ENCODE results near the gene TALDO1. TPM values are rescaled to one million over a fixed set of nuclear protein-coding genes. Genes with fewer than 3 reads are reported as not detected.
A peak's percentile ranks its signal among the peaks of the same experiment; 100 is the strongest.

The TALDO1 gene
- polyA plus RNA-seq, 1 donor from 2014 or later, result 156 TPM

DNA sequence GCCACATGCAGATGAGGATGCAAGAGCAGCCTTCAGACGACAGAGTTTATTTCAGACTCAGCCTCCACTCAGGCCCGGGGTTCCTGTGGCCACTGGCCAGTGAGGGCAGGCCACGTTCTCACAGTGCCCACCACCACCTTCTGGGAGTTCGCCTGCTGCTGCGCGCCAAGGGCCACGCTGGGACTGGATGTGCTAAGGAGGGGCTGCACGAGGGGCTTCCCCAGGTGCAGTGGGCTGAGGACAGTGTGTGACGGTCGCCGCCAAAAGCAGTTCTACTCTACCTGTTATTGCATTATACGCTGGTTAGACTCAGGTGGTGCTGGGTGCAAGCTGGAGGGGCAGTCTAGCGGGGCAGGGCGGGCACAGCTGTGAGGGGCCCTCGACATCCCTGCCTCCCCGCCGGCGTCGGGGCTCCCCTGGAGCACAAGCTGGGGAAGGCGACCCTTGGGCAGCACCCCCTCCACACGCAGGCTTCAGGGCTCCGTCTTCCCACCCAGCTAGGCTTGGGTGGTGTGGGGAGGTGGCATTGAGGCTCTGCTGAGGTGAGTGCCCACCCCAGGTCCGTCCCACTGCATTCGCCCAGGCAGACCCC lies 39.9 kb downstream of the TALDO1 start:
- no peak overlapping the region for H3K4me3 ChIP-seq (ENCODE audit: low read length)
- no peaks in the 10 kb centered on the region for H3K27me3 ChIP-seq (ENCODE audit: insufficient read depth, low read depth, low read length)
- H3F3A ChIP-seq (ENCODE audit: insufficient read depth, low read length, poor library complexity, severe bottlenecking), result no peaks in the 10 kb centered on the region
- peaks cover 6% of the 10 kb centered on the region for H3K79me2 ChIP-seq (replicated peaks; ENCODE audit: insufficient read depth, low read length)
- H4K20me1 ChIP-seq (ENCODE audit: insufficient read depth), result no peaks in the 10 kb centered on the region
- TF ChIP-seq SMC3 (conservative IDR thresholded peaks at IDR 0.05; ENCODE audit: poor library complexity) (no peak), TAF1 (IDR thresholded peaks at IDR 0.05; ENCODE audit: low read depth) (no peak)
- H3K36me3 ChIP-seq (ENCODE audit: insufficient read depth, low read length), result no peaks in the 10 kb centered on the region
- no peak overlapping the region for H2AFZ ChIP-seq (ENCODE audit: low read depth, low read length)
- no peak overlapping the region for H3K9ac ChIP-seq (ENCODE audit: low read length)
- H3K27ac ChIP-seq (ENCODE audit: low read length), result no peak overlapping the region
- H3K4me2 ChIP-seq (ENCODE audit: low read length), result no peak overlapping the region
- no peaks in the 10 kb centered on the region for H3K9me3 ChIP-seq (ENCODE audit: low read length)
- H3K9me2 ChIP-seq (ENCODE audit: insufficient read depth, low read length), result no peaks in the 10 kb centered on the region

DNA sequence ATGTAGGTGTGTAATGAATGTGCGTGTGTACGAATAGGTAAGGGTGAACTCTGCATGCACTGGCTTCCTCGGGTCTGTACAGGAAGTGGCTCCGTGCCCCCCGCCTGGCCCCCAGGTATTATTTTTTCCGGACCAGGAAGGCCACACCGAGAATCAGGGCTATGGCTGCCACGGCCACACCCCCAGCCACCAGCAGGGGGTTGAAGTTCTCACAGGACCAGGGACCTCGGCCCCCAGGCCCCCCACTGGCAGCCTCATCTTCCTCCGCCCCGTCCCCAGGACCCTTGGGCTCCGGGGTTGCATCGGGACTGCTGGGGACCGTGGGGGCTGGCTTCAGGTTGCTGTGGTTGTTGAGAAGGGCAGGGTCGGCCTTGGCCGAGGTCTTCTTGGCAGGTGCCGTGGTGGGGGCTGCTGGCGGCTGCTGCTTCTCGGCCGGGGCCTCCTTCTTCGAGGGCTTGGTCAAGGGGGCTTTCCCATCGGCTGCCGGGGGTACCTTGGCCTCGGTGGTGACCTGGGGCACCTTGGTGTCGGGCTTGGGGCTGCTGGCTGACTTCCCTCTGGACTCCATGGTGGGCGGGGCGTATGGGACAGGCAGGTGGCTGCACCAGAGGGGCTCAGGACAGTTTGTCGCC lies 40.9 kb downstream of the TALDO1 start:
- Histone ChIP-seq H3K27me3 (ENCODE audit: insufficient read depth, low read depth, low read length) (no peaks in the 10 kb centered on the region), H3K4me2 (ENCODE audit: low read length) (no peak overlapping the region), H3K27ac (ENCODE audit: low read length) (no peak overlapping the region), H3F3A (ENCODE audit: insufficient read depth, low read length, poor library complexity, severe bottlenecking) (no peaks in the 10 kb centered on the region), H3K4me3 (ENCODE audit: low read length) (peak overlapping the region; percentile 83), H3K9ac (ENCODE audit: low read length) (no peak overlapping the region), H3K79me2 (replicated peaks; ENCODE audit: insufficient read depth, low read length) (peaks cover 6% of the 10 kb centered on the region), H2AFZ (ENCODE audit: low read depth, low read length) (no peak overlapping the region), H3K9me2 (ENCODE audit: insufficient read depth, low read length) (no peaks in the 10 kb centered on the region), H3K9me3 (ENCODE audit: low read length) (no peaks in the 10 kb centered on the region), H4K20me1 (ENCODE audit: insufficient read depth) (no peaks in the 10 kb centered on the region), H3K36me3 (ENCODE audit: insufficient read depth, low read length) (no peaks in the 10 kb centered on the region)
- TF ChIP-seq TAF1 (IDR thresholded peaks at IDR 0.05; ENCODE audit: low read depth), result no peak

DNA sequence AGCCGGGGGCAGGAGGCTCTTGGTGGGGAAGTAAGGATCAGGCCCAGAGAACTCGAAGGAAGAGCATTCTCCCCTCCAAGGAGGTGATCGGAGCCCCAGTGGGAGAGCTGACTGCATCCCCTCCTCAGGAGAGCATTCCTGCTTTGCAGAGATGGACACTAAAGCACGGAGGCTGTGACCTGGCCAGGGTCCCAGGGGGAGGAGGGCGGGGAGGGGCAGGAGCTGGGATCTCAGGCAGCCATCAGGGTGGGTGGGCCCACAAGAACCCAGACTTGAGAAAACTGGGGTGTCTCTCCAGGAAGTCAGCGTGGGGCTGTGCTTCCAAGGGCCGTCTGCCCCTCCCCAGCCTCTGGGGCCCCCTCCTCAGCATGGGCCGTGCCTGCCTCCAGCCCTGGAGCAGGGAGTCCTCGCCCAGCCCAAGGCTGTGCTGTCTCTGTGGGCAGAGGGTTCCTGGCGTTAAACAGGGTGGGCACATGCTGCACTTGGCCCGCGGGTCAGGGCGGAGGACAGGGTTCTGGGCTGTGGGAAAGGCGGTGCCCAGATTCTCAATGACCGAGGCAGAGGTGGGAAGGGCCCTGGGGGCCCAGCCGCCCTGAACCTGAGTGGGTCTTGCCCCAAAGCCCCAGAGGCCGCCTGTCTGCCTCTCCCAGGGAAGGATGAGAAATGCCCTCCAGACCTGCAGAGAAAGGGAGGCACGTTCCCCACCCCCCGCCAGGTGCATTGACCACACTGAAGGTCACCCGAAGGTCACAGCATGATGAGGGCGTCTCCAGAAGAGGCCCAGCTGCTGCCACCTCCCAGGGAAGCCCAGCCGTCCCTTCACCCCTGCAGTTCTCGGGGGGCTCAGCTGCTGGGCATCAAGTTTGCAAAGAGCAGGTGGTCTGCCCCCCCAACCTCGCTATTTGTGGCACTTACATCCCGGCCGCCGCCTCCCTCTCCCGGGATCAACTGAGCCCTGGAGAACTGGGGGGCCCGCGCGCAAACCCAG lies 42.0 kb downstream of the TALDO1 start:
- Histone ChIP-seq H3K36me3 (ENCODE audit: insufficient read depth, low read length) (no peaks in the 10 kb centered on the region), H3K4me3 (ENCODE audit: low read length) (peak overlapping the region; percentile 83), H3K9ac (ENCODE audit: low read length) (peak overlapping the region; percentile 79), H3K27ac (ENCODE audit: low read length) (peak overlapping the region; percentile 30), H3K9me3 (ENCODE audit: low read length) (no peaks in the 10 kb centered on the region), H3K4me2 (ENCODE audit: low read length) (peak overlapping the region; percentile 85), H3K79me2 (replicated peaks; ENCODE audit: insufficient read depth, low read length) (peaks cover 6% of the 10 kb centered on the region), H2AFZ (ENCODE audit: low read depth, low read length) (no peak overlapping the region), H3K27me3 (ENCODE audit: insufficient read depth, low read depth, low read length) (no peaks in the 10 kb centered on the region), H3F3A (ENCODE audit: insufficient read depth, low read length, poor library complexity, severe bottlenecking) (no peaks in the 10 kb centered on the region), H4K20me1 (ENCODE audit: insufficient read depth) (no peaks in the 10 kb centered on the region), H3K9me2 (ENCODE audit: insufficient read depth, low read length) (no peaks in the 10 kb centered on the region)
- peak; percentile 34 for TF ChIP-seq MXI1 (conservative IDR thresholded peaks at IDR 0.05; ENCODE audit: poor library complexity, severe bottlenecking)
- TF ChIP-seq, protein P1, sequence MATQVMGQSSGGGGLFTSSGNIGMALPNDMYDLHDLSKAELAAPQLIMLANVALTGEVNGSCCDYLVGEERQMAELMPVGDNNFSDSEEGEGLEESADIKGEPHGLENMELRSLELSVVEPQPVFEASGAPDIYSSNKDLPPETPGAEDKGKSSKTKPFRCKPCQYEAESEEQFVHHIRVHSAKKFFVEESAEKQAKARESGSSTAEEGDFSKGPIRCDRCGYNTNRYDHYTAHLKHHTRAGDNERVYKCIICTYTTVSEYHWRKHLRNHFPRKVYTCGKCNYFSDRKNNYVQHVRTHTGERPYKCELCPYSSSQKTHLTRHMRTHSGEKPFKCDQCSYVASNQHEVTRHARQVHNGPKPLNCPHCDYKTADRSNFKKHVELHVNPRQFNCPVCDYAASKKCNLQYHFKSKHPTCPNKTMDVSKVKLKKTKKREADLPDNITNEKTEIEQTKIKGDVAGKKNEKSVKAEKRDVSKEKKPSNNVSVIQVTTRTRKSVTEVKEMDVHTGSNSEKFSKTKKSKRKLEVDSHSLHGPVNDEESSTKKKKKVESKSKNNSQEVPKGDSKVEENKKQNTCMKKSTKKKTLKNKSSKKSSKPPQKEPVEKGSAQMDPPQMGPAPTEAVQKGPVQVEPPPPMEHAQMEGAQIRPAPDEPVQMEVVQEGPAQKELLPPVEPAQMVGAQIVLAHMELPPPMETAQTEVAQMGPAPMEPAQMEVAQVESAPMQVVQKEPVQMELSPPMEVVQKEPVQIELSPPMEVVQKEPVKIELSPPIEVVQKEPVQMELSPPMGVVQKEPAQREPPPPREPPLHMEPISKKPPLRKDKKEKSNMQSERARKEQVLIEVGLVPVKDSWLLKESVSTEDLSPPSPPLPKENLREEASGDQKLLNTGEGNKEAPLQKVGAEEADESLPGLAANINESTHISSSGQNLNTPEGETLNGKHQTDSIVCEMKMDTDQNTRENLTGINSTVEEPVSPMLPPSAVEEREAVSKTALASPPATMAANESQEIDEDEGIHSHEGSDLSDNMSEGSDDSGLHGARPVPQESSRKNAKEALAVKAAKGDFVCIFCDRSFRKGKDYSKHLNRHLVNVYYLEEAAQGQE (IDR thresholded peaks at IDR 0.05; ENCODE audit: borderline replicate concordance), result no peak

Data from neural cell (in vitro differentiated cells).